Stomach (tissue), 4 donors: ENCODE data around the gene RPUSD3.

Experiments used
- EP300 ChIP-seq: sonication (generic); formaldehyde crosslinking; IDR thresholded peaks from one replicate; pipeline ENCODE4 v1.6.1; 2017; ENCODE audit warnings: antibody characterized with exemption
- POLR2AphosphoS5 ChIP-seq, 3 donors: sonication (generic); formaldehyde crosslinking; IDR thresholded peaks; one replicate each; pipeline ENCODE4 v1.6.1; 2016; ENCODE audit warnings: antibody characterized with exemption in 3 of 3

DNA sequence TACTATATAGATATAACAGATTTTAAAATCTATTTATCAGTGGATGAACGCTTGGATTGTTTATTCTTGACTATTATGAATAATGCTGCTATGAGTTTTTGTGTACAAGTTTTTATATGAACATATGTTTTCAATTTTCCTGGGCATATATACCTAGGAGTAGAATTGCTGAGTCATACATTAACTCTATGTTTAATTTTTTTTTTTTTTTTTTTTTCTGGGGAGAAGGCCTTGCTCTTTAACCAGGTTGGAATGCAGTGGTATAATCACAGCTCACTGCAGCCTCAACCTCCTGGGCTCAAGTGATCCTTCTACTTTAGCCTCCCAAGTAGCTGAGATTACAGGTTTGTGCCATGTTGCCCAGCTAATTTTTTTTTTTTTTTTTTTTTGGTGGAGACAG lies 27.2 kb upstream of the RPUSD3 start:
- no peak for TF ChIP-seq EP300
- no peak for TF ChIP-seq POLR2AphosphoS5 (IDR thresholded peaks at IDR 0.05)
